ENCODE data around the gene ARF3. TPM values are rescaled to one million over a fixed set of nuclear protein-coding genes. Genes with fewer than 3 reads are reported as not detected.

Gene ARF3
- polyA plus RNA-seq, 1 of the 3 experiments (the other 2 are of a cell fraction): 204 TPM

- no peak for TF ChIP-seq SIN3A (IDR thresholded peaks at IDR 0.05; ENCODE audit: borderline replicate concordance, low read depth, low read length)
- TF ChIP-seq RCOR1 (IDR thresholded peaks at IDR 0.05; ENCODE audit: low read length): no peak
- TF ChIP-seq CHD2 (IDR thresholded peaks at IDR 0.05; ENCODE audit: low read length, partially characterized antibody): no peak
- no peak for TF ChIP-seq RAD21 (IDR thresholded peaks at IDR 0.05; ENCODE audit: low read length)
- no peak for TF ChIP-seq NRF1 (IDR thresholded peaks at IDR 0.05; ENCODE audit: low read depth, low read length)
These were observed 732 bp upstream of the ARF3 start (continued) for GRCh38 chr12:48958049-48958388.

- peak; percentile 85 for DNase-seq
- no peaks in the 10 kb centered on the region for H3K27me3 ChIP-seq (ENCODE audit: insufficient read depth)
- peaks cover 32 to 34% of the 10 kb centered on the region in 2 experiments for H3K36me3 ChIP-seq (replicated peaks in 1 of 2; ENCODE audit: control insufficient read depth in 1 of 2, insufficient read depth in 2 of 2, low read length in 1 of 2)
- ChIA-PET CTCF (interaction anchor here (0.7 to 5.5 kb wide), 12 partner anchors 10 to 143 kb away, joined by 3 to 52 read pairs (median 6); partner anchors contain the start of genes WNT1 and WNT10B), POLR2A (interaction anchor here (0.9 to 1.4 kb wide), 5 partner anchors 43 to 174 kb away, joined by 3 to 5 read pairs (median 4); partner anchors contain the start of genes PRKAG1, RHEBL1 and TUBA1B)
- peak overlapping the region; percentile 81; the same call in 1 of the 2 replicates for H2AFZ ChIP-seq (ENCODE audit: low read depth)
- H3K27ac ChIP-seq (ENCODE audit: low read depth in 2 of 2, low read length in 1 of 2): peak overlapping the region; percentile 87 to 90
- 1% methylated on average over 27 of the region's 29 CpGs for WGBS (ENCODE audit: low lambda C conversion rate)
- peak overlapping the region; percentile 92 for H3K9ac ChIP-seq
- peaks cover 7 to 16% of the 10 kb centered on the region in 2 experiments; a peak in 3 of 4 replicates for H3K4me1 ChIP-seq (ENCODE audit: control insufficient read depth in 1 of 2, insufficient read depth in 2 of 2, low read depth in 1 of 2, low read length in 1 of 2)
- H3K9me3 ChIP-seq: no peaks in the 10 kb centered on the region
- peaks cover 58% of the 10 kb centered on the region for H3K79me2 ChIP-seq (ENCODE audit: insufficient read depth)
- no peaks in the 10 kb centered on the region for H3K9me2 ChIP-seq
- peaks cover 45% of the 10 kb centered on the region for H4K20me1 ChIP-seq (ENCODE audit: insufficient read depth)
- peak overlapping the region; percentile 70 for H3K4me2 ChIP-seq
- H3F3A ChIP-seq (replicated peaks; ENCODE audit: insufficient read depth): peaks cover 11% of the 10 kb centered on the region
- peak overlapping the region; percentile 83 to 96 for H3K4me3 ChIP-seq (ENCODE audit: low read depth in 2 of 2, low read length in 1 of 2)
- TF ChIP-seq IRF3 (IDR thresholded peaks at IDR 0.05; ENCODE audit: low read depth, low read length) (no peak), GABPA (IDR thresholded peaks at IDR 0.05; ENCODE audit: low read depth) (peak; percentile 48), CTCF (IDR thresholded peaks at IDR 0.05) (0 out of 2 replicates have a peak, but pooled peaks have one; percentile 21), REST (IDR thresholded peaks at IDR 0.05; ENCODE audit: low read depth, low read length) (no peak), ZBTB33 (IDR thresholded peaks at IDR 0.05; ENCODE audit: borderline replicate concordance, low read depth) (no peak; the same call in 1 of the 2 replicates), GATA2 (CRISPR knock-in tag; IDR thresholded peaks at IDR 0.05) (no peak), RCOR1 (IDR thresholded peaks at IDR 0.05; ENCODE audit: low read length) (no peak), ELF1 (IDR thresholded peaks at IDR 0.05) (peak; percentile 77), TAF1 (IDR thresholded peaks at IDR 0.05; ENCODE audit: borderline replicate concordance, low read depth, low read length) (0 out of 2 replicates have a peak, but pooled peaks have one; percentile 33), CHD2 (IDR thresholded peaks at IDR 0.05; ENCODE audit: low read length, partially characterized antibody) (peak; percentile 33), MAX (IDR thresholded peaks at IDR 0.05; ENCODE audit: low read depth) (peak; percentile 31; the same call in 1 of the 2 replicates), MEF2A (IDR thresholded peaks at IDR 0.05; ENCODE audit: borderline replicate concordance, low read depth) (no peak), MXI1 (IDR thresholded peaks at IDR 0.05; ENCODE audit: low read depth, low read length) (peak; percentile 70; the same call in 1 of the 2 replicates), POLR2AphosphoS5 (IDR thresholded peaks at IDR 0.05; ENCODE audit: low read depth, low read length) (peak; percentile 50; the same call in 1 of the 2 replicates), FOSL2 (IDR thresholded peaks at IDR 0.05; ENCODE audit: borderline replicate concordance, low read depth) (no peak), FOXM1 (IDR thresholded peaks at IDR 0.05; ENCODE audit: low read depth) (no peak), TCF12 (IDR thresholded peaks at IDR 0.05) (no peak), YY1 (IDR thresholded peaks at IDR 0.05; ENCODE audit: low read depth) (peak; percentile 57; the same call in 1 of the 2 replicates)
These were observed 777 bp downstream of the ARF3 start for GRCh38 chr12:48956279-48957140.

Measured in SK-N-SH (cell line).